ELF-1 (cell line): ENCODE results near the gene GHRH.

Experiments used
- DNase-seq: peaks from one replicate; pipeline ENCODE4 v3.0.0-alpha.2; 2016; ENCODE audit warnings: low read depth, low spot score

Gene GHRH

DNA sequence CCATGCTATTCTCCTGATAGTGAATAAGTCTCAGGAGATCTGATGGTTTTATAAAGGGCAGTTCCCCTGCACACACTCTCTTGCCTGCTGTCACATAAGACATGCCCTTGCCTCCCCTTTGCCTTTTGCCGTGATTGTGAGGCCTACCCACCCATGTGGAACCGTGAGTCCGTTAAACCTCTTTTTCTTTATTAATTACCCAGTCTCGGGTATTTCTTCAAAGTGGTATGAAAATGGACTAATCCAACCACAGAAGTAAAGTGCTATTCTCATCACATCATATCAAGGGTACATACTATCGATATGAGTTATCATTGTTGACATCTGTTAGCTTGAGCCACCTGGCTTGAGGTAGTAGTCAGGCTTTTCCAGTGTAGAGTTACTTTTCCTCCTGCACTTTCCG lies 30.1 kb upstream of the GHRH start:
- no peak for DNase-seq

DNA sequence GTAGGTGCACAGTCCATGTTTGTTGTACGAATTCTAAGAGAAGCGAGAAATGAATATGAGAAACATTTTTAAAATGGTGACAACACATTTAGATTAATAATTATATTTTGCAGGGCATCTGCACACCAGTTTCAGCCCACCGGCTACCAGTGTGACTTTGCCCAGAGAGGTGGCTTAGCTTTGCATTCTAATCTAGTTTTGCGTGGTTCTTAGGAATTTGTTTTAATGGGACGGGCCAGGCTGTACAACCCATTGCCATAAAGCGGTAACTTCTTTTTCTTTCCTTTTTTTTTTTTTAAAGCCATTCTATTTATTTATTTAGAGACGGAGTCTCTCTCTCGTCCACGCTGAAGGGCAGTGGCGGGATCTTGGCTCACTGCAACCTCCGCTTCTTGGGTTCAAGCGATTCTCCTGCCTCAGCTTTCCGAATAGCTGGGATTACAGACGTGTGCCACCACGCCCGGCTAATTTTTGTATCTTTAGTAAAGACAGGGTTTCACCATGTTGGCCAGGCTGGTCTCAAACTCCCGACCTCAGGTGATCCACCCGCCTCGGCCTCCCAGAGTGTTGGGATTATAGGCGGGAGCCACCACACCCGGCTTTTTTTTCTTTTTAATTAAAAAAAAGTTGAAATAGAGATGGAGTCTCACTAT lies 28.7 kb upstream of the GHRH start:
- no peak for DNase-seq

DNA sequence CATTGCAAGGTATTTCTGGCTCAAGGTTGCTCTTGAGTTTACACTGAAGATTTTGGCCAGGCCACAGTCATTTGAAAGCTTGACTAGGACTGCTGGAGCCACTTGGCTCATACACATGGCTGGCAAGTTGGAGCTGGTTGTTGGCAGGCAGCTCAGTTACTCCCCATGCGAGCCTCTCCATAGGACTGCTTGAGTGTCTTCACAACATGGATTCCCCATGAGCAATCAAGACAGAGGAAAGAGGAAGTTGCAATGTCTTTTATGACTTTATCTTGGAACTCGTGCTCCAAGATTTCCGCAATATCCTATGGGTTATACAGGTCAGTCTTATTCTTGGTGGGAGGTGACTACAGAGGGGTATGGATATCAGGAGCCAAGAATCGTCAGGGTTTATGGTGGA lies 26.5 kb upstream of the GHRH start:
- DNase-seq, result no peak

DNA sequence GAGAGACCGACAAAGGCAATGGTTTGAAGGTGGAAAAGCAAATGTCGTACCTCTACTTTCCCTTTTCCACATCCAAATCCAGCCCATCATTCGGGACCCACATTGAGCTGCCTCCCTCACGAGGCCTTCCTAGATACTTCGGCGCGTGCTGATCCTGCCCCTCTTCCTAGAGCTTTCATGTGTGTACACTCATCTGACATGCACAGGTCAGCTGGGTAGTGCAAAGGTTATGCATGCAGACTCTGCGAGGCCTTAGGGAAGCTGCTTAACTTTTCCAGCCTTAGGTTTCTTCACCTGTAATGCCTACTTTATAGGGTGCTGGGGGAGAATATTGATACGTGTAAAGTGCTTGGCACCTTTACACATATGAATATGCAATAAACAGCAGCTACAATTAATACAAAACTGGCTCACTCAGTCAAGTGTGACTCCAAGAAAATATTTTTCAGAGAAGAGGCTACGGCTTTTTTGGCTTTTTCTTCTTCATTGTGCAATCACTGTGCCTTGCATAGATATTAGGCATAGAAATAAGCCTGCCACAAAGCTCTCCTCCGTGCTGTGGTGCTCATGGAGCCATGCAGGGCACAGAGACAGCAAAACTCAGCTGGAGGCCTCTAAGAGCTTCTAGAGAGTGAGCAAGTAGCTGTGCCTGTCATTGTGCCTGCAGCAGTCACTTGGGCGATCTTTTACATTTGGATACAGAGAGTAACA lies 24.2 kb upstream of the GHRH start:
- no peak for DNase-seq

DNA sequence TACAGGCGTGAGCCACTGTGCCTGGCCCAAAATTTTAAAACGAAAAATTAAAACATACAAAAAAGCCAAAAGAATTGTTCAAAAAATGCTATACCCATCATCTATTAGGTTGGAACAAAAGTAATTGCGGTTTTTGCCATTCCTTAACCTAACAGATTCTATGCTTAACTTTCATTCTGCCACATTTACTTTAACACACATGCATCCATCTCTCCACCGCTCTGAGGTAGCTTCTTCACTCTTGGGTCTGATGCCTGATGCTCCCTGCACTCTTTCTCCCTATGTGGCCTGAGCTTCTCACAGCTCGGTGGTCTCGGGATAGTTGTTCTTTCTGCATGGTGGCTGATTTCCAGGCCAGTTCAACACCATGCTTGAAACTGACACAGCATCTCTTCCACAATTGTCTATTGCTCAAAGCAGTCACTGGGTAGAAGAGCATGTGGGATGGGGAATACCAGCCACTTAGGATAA lies 23.1 kb upstream of the GHRH start:
- no peak for DNase-seq

DNA sequence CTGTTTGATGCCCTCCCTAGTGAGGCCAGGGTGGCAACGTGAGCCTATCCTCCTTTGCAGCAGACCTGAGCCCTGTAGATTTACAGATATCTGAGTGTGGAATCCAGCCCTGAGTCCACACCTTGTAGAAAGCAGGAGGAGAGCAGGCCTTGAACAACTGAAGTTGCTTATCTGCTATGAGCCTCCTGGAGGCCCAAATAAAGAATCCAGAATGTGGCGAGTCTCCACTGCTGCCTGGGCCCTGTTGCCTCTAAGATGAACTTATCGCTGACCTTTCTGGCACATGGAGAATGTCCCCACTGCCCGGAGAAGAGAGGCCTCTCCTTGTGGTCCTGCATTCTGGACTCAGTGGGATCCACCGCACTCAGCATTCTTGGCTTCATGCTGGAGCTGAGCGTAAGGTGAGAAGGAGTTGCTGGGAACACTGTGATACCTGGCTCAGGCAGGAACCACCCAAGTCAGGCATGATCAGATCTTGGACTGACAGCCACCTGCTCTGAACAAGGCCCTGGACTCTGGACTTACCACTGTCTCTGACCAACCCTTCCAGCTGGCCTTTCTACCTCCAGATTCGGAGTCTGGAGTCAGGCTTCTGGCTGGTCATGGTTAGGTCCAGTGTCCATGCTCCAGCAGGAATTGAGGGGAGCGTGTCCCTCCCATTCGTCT lies 22.0 kb upstream of the GHRH start:
- DNase-seq, result no peak

DNA sequence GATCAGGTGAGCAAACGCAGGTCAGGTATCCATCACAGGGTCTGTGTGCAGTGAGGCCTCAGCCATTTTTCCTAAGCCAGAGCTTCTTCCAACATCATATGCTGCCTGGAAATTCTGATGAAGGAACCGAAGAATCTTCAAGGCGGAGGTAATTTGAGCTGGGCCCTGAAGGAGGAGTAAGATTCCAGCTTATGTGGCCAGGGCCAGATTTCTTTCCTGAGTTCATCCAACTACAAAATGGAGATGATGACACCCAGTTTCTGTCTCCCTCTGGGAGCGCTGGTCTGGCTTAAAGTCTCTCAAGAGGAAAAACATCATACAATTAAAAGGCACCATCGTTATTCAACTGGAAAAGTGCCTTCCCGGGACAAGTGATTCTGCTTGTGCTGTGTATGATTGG lies 20.9 kb upstream of the GHRH start:
- peak; percentile 56 for DNase-seq

DNA sequence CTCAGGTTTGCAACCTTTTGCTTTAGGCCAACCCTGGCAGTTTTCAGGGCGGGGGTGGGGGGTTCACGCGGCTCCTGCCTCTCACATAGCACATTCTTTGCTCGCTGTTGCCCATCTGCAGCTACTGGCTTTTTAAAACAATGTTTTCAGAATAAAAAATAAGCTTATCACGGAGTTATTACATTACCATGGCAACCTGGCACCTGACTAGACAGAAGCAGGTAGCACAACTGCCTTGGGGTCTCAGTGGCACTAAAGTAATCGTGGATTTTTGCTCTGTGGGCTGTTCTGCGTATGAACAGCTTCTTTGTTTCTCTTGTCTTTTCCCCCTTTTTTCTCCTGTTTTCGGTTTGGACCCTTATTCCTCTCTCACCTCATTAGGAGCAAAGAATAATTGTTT lies 18.8 kb upstream of the GHRH start:
- DNase-seq, result peak; percentile 18

DNA sequence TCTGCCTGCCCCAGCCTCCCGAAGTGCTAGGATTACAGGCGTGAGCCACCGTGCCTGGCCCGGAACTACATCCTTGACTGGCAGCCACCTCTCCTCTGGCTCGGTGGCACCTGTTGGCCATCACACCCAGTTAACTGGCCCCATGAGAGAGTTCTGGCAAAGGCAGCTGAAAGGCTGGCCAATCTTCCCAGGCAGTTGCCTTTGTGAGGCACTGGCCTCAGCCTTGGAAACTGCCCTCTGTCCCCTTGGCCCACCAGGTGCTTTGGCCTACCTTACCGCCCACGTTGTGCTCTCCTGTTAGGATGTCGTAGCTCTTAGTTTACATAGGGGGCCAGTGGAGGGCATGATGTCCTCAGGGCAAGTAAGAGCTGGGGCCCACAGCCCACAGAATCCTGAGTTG lies 18.2 kb upstream of the GHRH start:
- DNase-seq, result no peak

DNA sequence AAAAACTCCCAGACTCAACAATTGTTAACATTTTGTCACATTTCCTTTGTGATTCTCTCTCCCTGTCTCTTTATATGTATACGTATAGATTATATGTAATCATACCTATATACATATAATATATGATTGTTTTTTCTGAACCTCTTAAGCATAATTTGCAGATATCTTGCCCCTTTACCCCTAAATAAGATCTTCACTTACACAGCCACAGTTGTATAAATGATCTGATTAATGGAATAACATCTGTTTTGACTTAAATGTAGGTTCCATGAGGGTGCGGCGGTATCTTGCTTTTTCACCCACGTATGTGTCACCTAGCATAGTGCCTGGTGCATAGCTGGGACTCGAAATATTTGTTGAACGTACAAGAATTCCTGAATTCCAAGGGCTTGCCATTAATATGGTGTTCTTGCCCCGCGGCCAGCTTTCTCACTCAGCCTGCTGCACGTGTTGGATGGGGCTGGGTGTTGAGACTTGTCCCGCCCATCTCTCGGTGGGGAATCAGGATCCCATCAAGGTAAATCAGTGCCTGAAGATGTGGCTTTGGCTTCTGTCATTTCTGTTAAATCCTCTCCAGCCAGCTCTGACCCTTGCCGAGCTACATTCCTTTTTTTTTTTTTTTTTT lies 17.5 kb upstream of the GHRH start:
- DNase-seq, result peak; percentile 86

DNA sequence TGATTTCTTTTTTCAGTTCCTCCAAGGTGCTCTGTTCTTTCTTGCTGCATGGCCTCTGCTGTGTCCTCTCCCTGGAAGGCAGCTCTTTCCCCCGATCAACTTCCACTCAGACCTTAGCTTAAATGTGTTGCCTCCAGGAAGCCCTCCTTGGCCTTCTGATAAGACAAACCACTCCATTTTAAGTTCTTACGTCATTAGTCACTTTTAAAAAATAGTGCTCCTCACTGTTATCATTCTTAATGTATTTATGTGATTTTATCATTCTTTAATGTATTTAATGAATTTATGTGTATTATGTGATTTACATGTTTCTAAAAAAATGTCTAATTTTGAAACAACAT lies 15.6 kb upstream of the GHRH start:
- DNase-seq, result no peak

DNA sequence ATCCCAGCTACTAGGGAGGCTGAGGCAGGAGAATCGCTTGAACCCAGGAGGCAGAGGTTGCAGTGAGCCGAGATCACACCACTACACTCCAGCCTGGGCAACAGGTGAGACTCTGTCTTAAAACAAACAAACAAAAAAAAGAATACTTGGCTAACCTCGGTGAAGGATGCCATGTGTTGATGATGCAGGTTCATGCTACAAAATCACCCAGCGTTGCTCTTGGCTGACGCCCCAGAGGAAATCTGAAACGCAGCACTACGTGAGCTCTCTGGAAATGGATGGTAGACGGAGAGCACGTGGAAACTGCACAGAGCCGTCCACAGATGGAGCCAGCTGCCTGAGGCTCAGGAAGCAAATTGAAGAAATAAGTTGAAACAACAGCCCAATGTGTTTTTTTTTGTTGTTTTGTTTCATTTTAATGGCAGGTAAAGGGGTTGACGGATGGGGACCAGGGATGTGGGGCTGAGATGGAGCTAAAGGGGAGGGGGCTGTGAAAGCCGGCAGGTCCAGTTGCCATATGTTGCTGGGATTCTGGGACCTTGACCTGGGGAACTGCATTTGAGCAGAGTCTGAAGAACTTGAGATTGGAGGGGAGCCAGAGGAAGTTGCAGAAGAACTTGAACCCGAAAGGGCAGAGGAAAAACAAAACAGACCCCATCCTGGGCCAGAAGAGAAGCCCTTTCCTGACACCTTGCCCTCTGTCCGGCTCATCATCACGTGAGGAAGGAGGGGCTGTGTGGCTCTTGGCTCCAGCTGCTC lies 15.1 kb upstream of the GHRH start:
- no peak for DNase-seq

DNA sequence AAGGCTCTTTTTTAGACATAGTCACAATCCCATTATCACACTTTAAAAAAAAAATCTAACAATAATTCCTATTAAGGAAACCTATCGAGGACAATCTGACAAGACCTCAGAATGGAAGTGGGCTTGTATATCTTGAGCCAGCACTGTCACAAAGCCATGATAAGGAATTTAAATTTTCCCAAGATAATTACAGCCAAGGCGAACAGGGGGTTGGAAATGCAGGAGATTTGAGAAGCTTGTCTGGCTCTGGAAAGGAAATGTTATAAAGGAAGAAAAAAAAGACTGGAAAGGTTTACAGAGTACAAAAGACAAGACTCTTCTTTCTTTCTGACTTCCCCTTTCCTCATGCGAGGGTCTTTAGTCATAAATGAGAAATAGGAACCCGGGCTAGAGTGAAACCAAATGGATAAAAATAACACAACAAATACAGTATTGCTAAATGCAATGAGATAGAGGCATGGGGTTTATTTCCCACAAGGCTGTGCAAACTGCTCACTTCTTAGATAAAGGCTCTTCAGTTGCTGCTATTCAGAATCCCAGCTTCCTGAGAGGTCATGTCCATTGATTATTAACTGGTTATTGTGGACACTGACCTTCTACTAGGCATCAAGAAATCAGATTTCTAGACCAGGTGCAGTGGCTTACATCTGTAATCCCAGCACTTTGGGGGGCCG lies 13.4 kb upstream of the GHRH start:
- DNase-seq, result no peak

DNA sequence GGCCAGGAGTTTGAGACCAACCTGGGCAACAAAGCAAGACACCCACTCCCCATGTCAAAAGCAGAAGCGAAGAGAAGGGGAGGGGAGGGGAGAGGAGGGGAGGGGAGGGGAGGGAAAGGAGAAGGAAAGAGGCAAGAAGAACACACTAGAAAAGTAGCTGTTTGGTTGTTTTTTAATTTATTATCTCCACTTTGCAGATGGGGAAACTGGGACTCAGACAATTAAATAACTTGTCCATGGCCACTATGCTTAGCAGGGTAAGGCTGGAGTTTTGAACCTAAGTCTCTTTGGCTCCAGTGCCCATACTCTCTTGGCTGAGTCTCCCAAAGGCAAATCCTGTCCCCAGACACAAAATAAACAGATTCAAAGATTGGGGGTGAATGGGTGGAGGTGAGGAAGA lies 12.4 kb upstream of the GHRH start:
- no peak for DNase-seq

DNA sequence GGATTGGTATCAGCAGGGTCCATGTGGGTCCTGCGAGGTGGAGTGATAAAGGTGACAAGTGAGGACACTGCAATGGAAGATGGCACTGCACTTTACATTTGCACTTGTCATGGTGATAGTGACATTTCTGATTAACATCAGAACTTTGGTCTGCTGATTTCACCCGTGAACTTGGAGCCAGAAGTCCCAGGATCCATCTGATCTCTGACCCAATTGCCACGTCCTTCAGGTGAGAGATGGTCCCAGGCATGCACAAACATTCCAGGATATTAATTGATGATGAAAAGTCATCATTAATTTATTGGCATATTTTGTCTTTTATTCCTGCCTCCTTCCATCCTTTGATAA lies 9.8 kb upstream of the GHRH start:
- no peak for DNase-seq

DNA sequence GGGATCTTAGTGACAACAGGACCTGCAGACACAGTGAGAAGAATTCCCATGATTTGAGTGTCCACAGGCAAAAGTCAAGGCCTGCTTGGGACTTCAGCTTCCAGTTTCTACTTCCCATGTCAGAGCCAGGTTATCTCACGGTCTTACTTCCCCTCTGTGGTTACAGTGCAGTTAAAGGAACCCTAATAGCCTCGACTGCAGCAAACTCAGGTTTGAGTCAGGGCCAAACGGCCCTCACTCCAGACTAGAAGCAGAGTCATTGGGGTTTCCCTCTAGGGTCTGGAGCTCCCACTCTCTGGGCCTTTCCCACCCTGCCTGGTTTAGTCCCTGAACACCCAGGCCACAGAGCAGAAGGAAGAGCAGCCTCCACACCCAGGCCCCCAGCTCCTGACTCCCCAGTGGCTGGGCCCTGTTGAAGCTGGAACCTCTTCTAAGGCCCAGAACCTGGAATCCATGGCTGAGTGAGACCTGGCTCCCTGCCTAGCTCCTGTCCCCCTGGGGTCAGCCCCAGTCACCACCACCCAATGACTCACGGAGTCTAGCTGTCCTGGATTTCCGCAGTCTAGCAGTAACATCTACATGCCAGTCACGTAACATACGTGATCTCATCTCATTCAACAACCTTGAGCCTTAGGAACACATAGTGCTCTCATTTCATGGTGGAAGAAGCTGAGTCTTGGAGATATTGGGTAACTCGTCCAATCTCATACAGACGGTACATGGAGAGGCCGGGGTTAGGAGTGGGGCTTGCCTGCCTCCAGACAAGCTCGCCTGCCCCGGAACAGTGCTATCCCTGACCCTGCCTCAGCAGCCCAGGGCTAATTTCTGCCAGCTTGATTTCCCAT lies 9.2 kb upstream of the GHRH start:
- no peak for DNase-seq

DNA sequence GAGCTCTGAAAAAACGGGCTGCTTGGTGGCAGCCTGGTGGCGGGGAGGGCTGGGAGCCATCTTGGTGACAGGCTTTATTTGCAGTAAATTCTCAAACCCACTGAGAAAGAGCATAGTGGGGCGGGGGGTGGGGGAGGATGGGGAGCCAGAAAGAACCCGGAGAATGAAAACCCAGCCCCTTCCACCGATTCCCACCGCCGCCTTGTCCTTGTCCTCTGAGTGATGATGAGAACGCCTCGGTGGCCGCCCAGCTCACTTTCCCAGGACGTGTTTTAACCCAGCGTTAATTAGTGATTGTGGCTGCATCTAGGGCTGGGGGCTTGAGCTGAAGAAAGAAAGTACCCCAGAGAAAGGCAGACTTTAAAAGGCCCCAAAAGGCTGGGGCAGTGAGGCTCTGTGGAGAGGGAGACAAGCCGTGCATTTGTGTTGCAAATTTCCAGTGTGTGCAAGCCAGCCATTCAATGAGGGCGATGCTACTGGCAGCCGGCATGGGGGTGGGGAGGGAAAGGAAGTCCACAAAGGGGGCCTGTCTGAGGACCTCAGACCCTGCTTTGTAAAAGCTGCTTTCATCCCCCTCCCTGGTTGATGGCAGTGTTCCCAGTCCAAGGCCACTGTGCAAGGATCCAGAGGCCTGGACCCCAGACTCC lies 6.2 kb upstream of the GHRH start:
- DNase-seq, result peak; percentile 57

DNA sequence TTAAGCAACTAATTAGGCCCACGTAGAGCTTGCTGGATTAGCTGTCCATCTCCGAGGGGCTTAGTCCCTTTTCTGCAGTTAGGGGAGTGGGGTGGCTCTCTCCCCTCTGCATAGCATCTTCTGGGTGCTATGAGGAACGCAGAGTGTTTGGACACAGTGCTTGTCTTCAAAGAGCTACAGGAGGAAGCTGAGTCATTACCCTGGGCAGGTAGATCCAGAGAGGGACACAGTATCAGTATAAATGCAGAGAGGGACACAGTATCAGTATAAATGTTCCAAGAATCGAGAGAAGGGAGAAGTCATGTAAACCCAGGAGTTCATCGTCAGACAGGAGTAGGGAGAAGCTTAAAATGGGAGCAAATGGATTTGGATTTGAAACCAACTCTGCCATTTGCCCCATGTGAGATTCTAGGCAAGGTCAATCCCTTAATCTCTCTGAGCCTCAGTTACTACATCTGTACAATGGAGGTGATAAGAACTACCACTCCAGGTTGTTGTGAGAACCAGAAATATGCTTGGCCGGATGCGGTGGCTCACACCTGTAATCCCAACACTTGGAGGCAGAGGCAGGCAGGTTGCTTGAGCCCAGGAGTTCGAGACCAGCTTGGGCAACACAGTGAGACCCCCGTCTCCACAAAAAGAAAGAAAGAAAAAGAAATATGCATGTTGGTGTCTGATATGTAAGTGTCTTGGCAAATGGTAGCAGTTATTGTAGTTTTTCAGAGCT lies 5.5 kb upstream of the GHRH start:
- DNase-seq, result no peak

DNA sequence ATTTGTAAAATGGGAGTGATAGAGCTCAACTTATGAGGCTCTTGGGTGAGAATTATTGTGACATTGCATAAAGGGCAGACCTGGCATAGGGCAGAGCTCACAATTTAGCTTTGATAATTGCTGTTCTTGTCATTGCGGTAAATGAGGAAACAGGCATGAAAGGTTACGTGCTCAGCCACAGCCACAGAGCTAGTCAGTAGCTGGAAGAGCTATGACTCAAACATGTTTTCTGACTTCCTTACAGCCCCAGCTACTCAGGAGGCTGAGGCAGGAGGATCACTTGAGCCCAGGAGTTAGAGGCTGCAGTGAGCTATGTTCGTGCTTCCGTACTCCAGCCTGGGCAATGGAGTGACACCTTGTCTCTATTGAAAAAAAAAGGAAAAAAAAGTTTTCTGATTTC lies 3.5 kb upstream of the GHRH start:
- DNase-seq, result no peak
